H1 (cell line): ENCODE results near the gene OPA3. TPM values are rescaled to one million over a fixed set of nuclear protein-coding genes. Genes with fewer than 3 reads are reported as not detected.

Experiments
- CTCF ChIA-PET: fragments of 300-600 bp; sonication (Branson Sonifier 250); formaldehyde crosslinking; loops from one replicate; lab custom pipeline; 2021; ENCODE audit not compliant: partially characterized antibody; lab: Charles Lee
- POLR2A ChIA-PET: fragments of 300-600 bp; sonication (Branson Sonifier 250); formaldehyde crosslinking; loops from one replicate; lab custom pipeline; 2021; ENCODE audit warnings: inconsistent platforms; ENCODE audit not compliant: partially characterized antibody; lab: Charles Lee
- DNase-seq, 2 experiments: peaks; one replicate each; pipeline versions ENCODE4 v3.0.0 to v3.0.0-alpha.2; 2010 to 2022; ENCODE audit warnings: low spot score in 2 of 2, low read depth in 1 of 2, mixed read lengths in 1 of 2
- FAIRE-seq: peaks from 2 replicates; lab custom pipeline; 2011; peaks lifted over from hg19 to GRCh38; lab: Jason Lieb, UNC
- H2AFZ ChIP-seq: 2 replicates; pipeline ENCODE4 v1.8.1; 2012; ENCODE audit warnings: low read length, inconsistent platforms
- H2AK5ac ChIP-seq: 2 replicates; pipeline ENCODE4 v1.6.1; 2013; ENCODE audit warnings: low read depth, low read length
- H2BK120ac ChIP-seq: replicated peaks from 2 replicates; pipeline ENCODE3; 2013; ENCODE audit warnings: low read depth, low read length, inconsistent platforms
- H2BK12ac ChIP-seq: 2 replicates; pipeline ENCODE4 v1.6.1; 2013; ENCODE audit warnings: low read depth, low read length
- H2BK15ac ChIP-seq: 2 replicates; pipeline ENCODE4 v1.6.1; 2013; ENCODE audit warnings: low read length
- H2BK20ac ChIP-seq: 2 replicates; pipeline ENCODE4 v1.6.1; 2013; ENCODE audit warnings: low read length
- H2BK5ac ChIP-seq: 2 replicates; pipeline ENCODE4 v1.6.1; 2013; ENCODE audit warnings: low read depth, low read length
- H3K14ac ChIP-seq: 2 replicates; pipeline ENCODE4 v1.6.1; 2013; ENCODE audit warnings: inconsistent platforms; ENCODE audit not compliant: insufficient read length
- H3K18ac ChIP-seq: 2 replicates; pipeline ENCODE4 v1.6.1; 2013; ENCODE audit warnings: low read length; ENCODE audit errors: extremely low read depth
- H3K23ac ChIP-seq: 2 replicates; pipeline ENCODE4 v1.6.1; 2013; ENCODE audit warnings: inconsistent platforms; ENCODE audit not compliant: insufficient read length
- H3K23me2 ChIP-seq: 2 replicates; pipeline ENCODE4 v1.6.1; 2013; ENCODE audit warnings: low read depth, low read length
- H3K27ac ChIP-seq: 2 replicates; pipeline ENCODE4 v1.6.1; 2011; ENCODE audit warnings: low read depth, low read length, inconsistent platforms
- H3K27me3 ChIP-seq, 4 experiments: replicated peaks in 1 of 4; 1 replicate in 1 of 4; 2 replicates in 3 of 4; pipeline versions ENCODE4 v1.6.1 to v1.8.1; 2011 to 2013; ENCODE audit warnings: low read length in 3 of 4, mild to moderate bottlenecking in 3 of 4, inconsistent platforms in 2 of 4, mixed read lengths in 2 of 4, moderate library complexity in 1 of 4; ENCODE audit not compliant: control insufficient read depth in 3 of 4, insufficient read depth in 3 of 4; ENCODE audit errors: extremely low read depth in 1 of 4
- H3K36me3 ChIP-seq, 4 experiments: 2 replicates each; pipeline versions ENCODE4 v1.6.1 to v1.8.1; 2011 to 2013; ENCODE audit warnings: mild to moderate bottlenecking in 4 of 4, low read length in 3 of 4, moderate library complexity in 2 of 4, control low read depth in 1 of 4, inconsistent platforms in 1 of 4; ENCODE audit not compliant: insufficient read depth in 4 of 4, control insufficient read depth in 2 of 4
- H3K4ac ChIP-seq: replicated peaks from 2 replicates; pipeline ENCODE3; 2013; ENCODE audit warnings: low read length, low read depth, mixed read lengths, inconsistent platforms; ENCODE audit not compliant: insufficient read length
- H3K4me1 ChIP-seq, 4 experiments: replicated peaks in 1 of 4; 1 replicate in 1 of 4; 2 replicates in 3 of 4; pipeline versions ENCODE4 v1.6.1 to v1.8.1; 2011 to 2013; ENCODE audit warnings: low read length in 3 of 4, inconsistent platforms in 2 of 4, mixed read lengths in 1 of 4; ENCODE audit not compliant: insufficient read depth in 4 of 4, control insufficient read depth in 3 of 4
- H3K4me2 ChIP-seq, 2 experiments: 2 replicates each; pipeline versions ENCODE4 v1.6.1 to v1.8.1; 2011 to 2013; ENCODE audit warnings: low read depth in 2 of 2, low read length in 2 of 2, control low read depth in 1 of 2, inconsistent platforms in 1 of 2, mild to moderate bottlenecking in 1 of 2; ENCODE audit not compliant: insufficient read depth in 1 of 2
- H3K4me3 ChIP-seq, 4 experiments: fragments of 200-600, 300-600 bp in 1 of 4; sonication (generic), shearing (Covaris generic), sonication (Bioruptor Twin) in 1 of 4; 2 replicates each; pipeline versions ENCODE4 v1.5.1 to v1.8.1; 2011 to 2016; ENCODE audit warnings: low read length in 4 of 4, low read depth in 3 of 4, control low read depth in 2 of 4, inconsistent platforms in 2 of 4, mild to moderate bottlenecking in 2 of 4, mixed read lengths in 1 of 4, moderate library complexity in 1 of 4; ENCODE audit not compliant: insufficient read depth in 2 of 4; ENCODE audit errors: extremely low read depth in 1 of 4
- H3K56ac ChIP-seq: replicated peaks from 2 replicates; pipeline ENCODE3; 2013; ENCODE audit warnings: low read depth, mild to moderate bottlenecking, mixed read lengths, low read length, inconsistent platforms; ENCODE audit not compliant: insufficient read length
- H3K79me1 ChIP-seq: 2 replicates; pipeline ENCODE4 v1.6.1; 2013; ENCODE audit warnings: low read depth, low read length, control low read depth
- H3K79me2 ChIP-seq, 2 experiments: 2 replicates each; pipeline versions ENCODE4 v1.6.1 to v1.8.1; 2012 to 2013; ENCODE audit warnings: low read length in 2 of 2, mild to moderate bottlenecking in 2 of 2, inconsistent platforms in 1 of 2; ENCODE audit not compliant: insufficient read depth in 2 of 2, control insufficient read depth in 1 of 2
- H3K9ac ChIP-seq, 4 experiments: replicated peaks in 1 of 4; 1 replicate in 1 of 4; 2 replicates in 3 of 4; pipeline versions ENCODE4 v1.6.1 to v1.8.1; 2011 to 2013; ENCODE audit warnings: low read depth in 3 of 4, low read length in 3 of 4, control low read depth in 2 of 4, mild to moderate bottlenecking in 2 of 4, moderate library complexity in 2 of 4, inconsistent platforms in 1 of 4; ENCODE audit errors: extremely low read depth in 1 of 4
- H3K9me3 ChIP-seq, 2 experiments: 2 replicates each; pipeline versions ENCODE4 v1.6.1 to v1.8.1; 2012 to 2013; ENCODE audit warnings: mild to moderate bottlenecking in 2 of 2, moderate library complexity in 2 of 2, control low read depth in 1 of 2, inconsistent platforms in 1 of 2, low read depth in 1 of 2, low read length in 1 of 2, mixed read lengths in 1 of 2; ENCODE audit not compliant: insufficient read depth in 2 of 2
- H4K20me1 ChIP-seq, 2 experiments: replicated peaks in 1 of 2; 2 replicates each; pipeline versions ENCODE3 to v1.8.1; 2011 to 2013; ENCODE audit warnings: inconsistent platforms in 2 of 2, low read length in 2 of 2, mild to moderate bottlenecking in 1 of 2; ENCODE audit not compliant: insufficient read depth in 2 of 2, control insufficient read depth in 1 of 2
- H4K5ac ChIP-seq: 2 replicates; pipeline ENCODE4 v1.6.1; 2013; ENCODE audit warnings: low read length, low read depth, mixed read lengths, inconsistent platforms; ENCODE audit not compliant: insufficient read length
- H4K8ac ChIP-seq: 2 replicates; pipeline ENCODE4 v1.8.0; 2013; ENCODE audit warnings: mild to moderate bottlenecking, moderate library complexity, low read length, inconsistent platforms; ENCODE audit not compliant: insufficient read depth; ENCODE audit errors: extremely low read depth
- H4K91ac ChIP-seq: replicated peaks from 2 replicates; pipeline ENCODE3; 2013; ENCODE audit warnings: low read length, mixed read lengths, inconsistent platforms; ENCODE audit not compliant: insufficient read length
- ATF3 ChIP-seq: IDR thresholded peaks from 2 replicates; pipeline ENCODE4 v1.6.1; 2011; ENCODE audit warnings: low read depth, mild to moderate bottlenecking, low read length; ENCODE audit not compliant: insufficient read depth
- BACH1 ChIP-seq: IDR thresholded peaks from 2 replicates; pipeline ENCODE4 v1.6.1; 2012; ENCODE audit warnings: low read length, improper control_type of control experiment
- CTCF ChIP-seq, 3 experiments: IDR thresholded peaks; 1 replicate in 2 of 3; 2 replicates in 1 of 3; pipeline versions ENCODE4 v1.5.1 to v1.6.1; 2011; ENCODE audit warnings: low read length in 3 of 3, mild to moderate bottlenecking in 3 of 3, inconsistent platforms in 2 of 3, low read depth in 1 of 3, moderate library complexity in 1 of 3; ENCODE audit not compliant: insufficient read depth in 1 of 3; ENCODE audit errors: control extremely low read depth in 1 of 3
- GABPA ChIP-seq: IDR thresholded peaks from 2 replicates; pipeline ENCODE4 v1.6.1; 2011; ENCODE audit warnings: mild to moderate bottlenecking, low read length, moderate library complexity, borderline replicate concordance; ENCODE audit not compliant: insufficient read depth
- MAFK ChIP-seq: IDR thresholded peaks from 2 replicates; pipeline ENCODE4 v1.6.1; 2012; ENCODE audit warnings: low read depth, mild to moderate bottlenecking, improper control_type of control experiment, low read length
- NRF1 ChIP-seq: IDR thresholded peaks from 2 replicates; pipeline ENCODE4 v1.6.1; 2011; ENCODE audit warnings: mild to moderate bottlenecking, low read depth, low read length, improper control_type of control experiment
- RXRA ChIP-seq: IDR thresholded peaks from 2 replicates; pipeline ENCODE4 v1.6.1; 2011; ENCODE audit warnings: low read depth, mild to moderate bottlenecking, low read length, moderate library complexity; ENCODE audit not compliant: insufficient read depth
- TEAD4 ChIP-seq: IDR thresholded peaks from 2 replicates; pipeline ENCODE4 v1.6.1; 2012; ENCODE audit warnings: low read depth, low read length, inconsistent platforms, mixed read lengths
- USF2 ChIP-seq: IDR thresholded peaks from 2 replicates; pipeline ENCODE4 v1.6.1; 2011; ENCODE audit warnings: low read length, improper control_type of control experiment
- WGBS, 2 experiments: shearing (Covaris generic) in 1 of 2; methylation state at CpG; one replicate each; pipeline versions ENCODE4 v1.1.6 to v1.1.7; 2013 to 2015; ENCODE audit warnings: low lambda C conversion rate in 2 of 2, mixed read lengths in 2 of 2, inconsistent platforms in 1 of 2, low coverage in 1 of 2, missing lambda C conversion rate in 1 of 2; ENCODE audit not compliant: insufficient replicate concordance in 2 of 2, insufficient coverage in 1 of 2, insufficient read length in 1 of 2; ENCODE audit errors: extremely low coverage in 1 of 2, missing lambda C conversion rate in 1 of 2; 5-methylcytosine and 5-hydroxymethylcytosine counted together
- polyA plus RNA-seq, 7 experiments: library from polyadenylated mRNA; depleted of rRNA in 3 of 7; stranded (reverse) in 5 of 7; unstranded in 2 of 7; fragments of >200 nt in 5 of 7; fragments of 200-250 nt in 2 of 7; gene quantifications; 1 replicate in 5 of 7; 2 replicates in 1 of 7; 4 replicates in 1 of 7; pipeline versions ENCODE4 v1.2.1 to v1.2.3, GENCODE V29; 2011 to 2013; ENCODE audit warnings: missing spikeins in 2 of 7, mixed read lengths in 2 of 7
- total RNA-seq: library from RNA; stranded (reverse); fragmentation: NEBNext Ultra II Directional; extraction: Animal tissue kit (Norgen Biotek cat#: 25700); gene quantifications from 2 replicates; pipeline ENCODE4 v1.2.1, GENCODE V29; 2021

The OPA3 gene
- total and polyA plus RNA-seq, 2 of the 8 experiments (the other 6 are each of a cell fraction or from before 2014, with no cell fraction given) = 12.5 to 14.5 TPM

GRCh38 chr19:45599286-45599685 is 14.7 kb upstream of the OPA3 start:
- H2BK20ac ChIP-seq = no peak overlapping the region
- no peak overlapping the region for H2BK120ac ChIP-seq
- peak overlapping the region; percentile 77 for H3K4me2 ChIP-seq
- H3K79me2 ChIP-seq = no peaks in the 10 kb centered on the region
- no peaks in the 10 kb centered on the region for H3K36me3 ChIP-seq
- ChIA-PET CTCF (interaction anchor here (1.0 to 3.0 kb wide), 4 partner anchors 15 to 93 kb away, joined by 3 to 29 read pairs (median 3); partner anchors contain the start of gene QPCTL), POLR2A (interaction anchor here (1.1 to 3.0 kb wide), 6 partner anchors 14 to 118 kb away, joined by 3 to 15 read pairs (median 7); partner anchors contain the start of genes EML2, OPA3 and QPCTL)
- H3K9ac ChIP-seq = no peak overlapping the region
- H4K91ac ChIP-seq = no peak overlapping the region
- no peaks in the 10 kb centered on the region for H3K79me1 ChIP-seq
- peaks cover 36 to 56% (median 49%) of the 10 kb centered on the region in 4 experiments for H3K27me3 ChIP-seq
- peaks cover 12 to 25% (median 13%) of the 10 kb centered on the region in 4 experiments; a peak in 6 of 7 replicates for H3K4me1 ChIP-seq
- H2AFZ ChIP-seq = no peak overlapping the region
- no peak overlapping the region for H3K18ac ChIP-seq
- no peak for DNase-seq
- H3K23me2 ChIP-seq = peaks cover 13% of the 10 kb centered on the region; the same call in 1 of the 2 replicates
- no peak overlapping the region for H3K27ac ChIP-seq
- H3K4ac ChIP-seq = no peak overlapping the region
- H4K20me1 ChIP-seq = no peaks in the 10 kb centered on the region
- 26% methylated on average over 10 of the region's 13 CpGs; no CpG with 5 or more reads in 1 of the 2 experiments for WGBS, 2 experiments
- no peak overlapping the region for H4K8ac ChIP-seq
- no peak for FAIRE-seq
- no peak overlapping the region for H3K23ac ChIP-seq
- H2BK5ac ChIP-seq = no peak overlapping the region
- H3K56ac ChIP-seq = no peak overlapping the region
- H2BK15ac ChIP-seq = no peak overlapping the region
- no peak overlapping the region for H3K14ac ChIP-seq
- no peak overlapping the region for H4K5ac ChIP-seq
- H3K4me3 ChIP-seq = peak overlapping the region in 1 of 4 experiments; percentile 58; a peak in 4 of 8 replicates
- no peaks in the 10 kb centered on the region for H3K9me3 ChIP-seq
- H2BK12ac ChIP-seq = no peak overlapping the region
- H2AK5ac ChIP-seq = no peak overlapping the region
- TF ChIP-seq ATF3 = no peak
- no peak for TF ChIP-seq NRF1
- TF ChIP-seq MAFK = no peak
- no peak for TF ChIP-seq TEAD4
- TF ChIP-seq RXRA = no peak
- no peak for TF ChIP-seq GABPA
- no peak for TF ChIP-seq USF2
- peak in 1 of 3 experiments; percentile 22; a peak in 1 of 4 replicates for TF ChIP-seq CTCF (IDR thresholded peaks at IDR 0.05; ENCODE audit: control extremely low read depth in 1 of 3, insufficient read depth in 1 of 3, low read depth in 1 of 3, low read length in 3 of 3)
- no peak for TF ChIP-seq BACH1
